ENCODE results near the gene ZBTB17. TPM values are rescaled to one million over a fixed set of nuclear protein-coding genes. Genes with fewer than 3 reads are reported as not detected.
"Not testable (repeated sequence)": the region's sequence is repeated elsewhere in the genome, so short reads cannot be mapped to it uniquely, and the experiment has no call there.

Gene ZBTB17
- total and polyA plus RNA-seq, 8 donors, result 16.2 to 106 (median 18.0) TPM

- intact Hi-C loops (cut with DNase I), result loop anchor here in 2 of 3 donors (5.0 kb wide), 2 partner anchors 44 to 49 kb away; no protein-coding TSS in a partner anchor
Measured at GRCh38 chr1:16007671-16008341, 31.9 kb upstream of the ZBTB17 start.

GRCh38 chr1:16006552-16007485, 30.9 kb upstream of the ZBTB17 start:
- intact Hi-C loops (cut with DNase I), result loop anchor here in 2 of 3 donors (5.0 kb wide), 2 partner anchors 45 to 50 kb away; no protein-coding TSS in a partner anchor
- TF ChIP-seq CTCF (IDR thresholded peaks at IDR 0.05), result no peak
- Histone ChIP-seq H3K4me3 (no peak overlapping the region), H3K27ac (no peak overlapping the region), H3K4me1 (no peaks in the 10 kb centered on the region), H3K9me3 (no peaks in the 10 kb centered on the region), H3K27me3 (no peaks in the 10 kb centered on the region), H3K36me3 (no peaks in the 10 kb centered on the region)
- DNase-seq, result peak in 1 of 6 donors; percentile 30
- no peak for ATAC-seq
- 49 to 65% methylated on average over 9 of the region's 9 CpGs for WGBS, 2 donors
- FAIRE-seq, result no peak

More at GRCh38 chr1:16007671-16008341, 31.9 kb upstream of the ZBTB17 start:
- Histone ChIP-seq H3K36me3 (no peaks in the 10 kb centered on the region), H3K9me3 (no peaks in the 10 kb centered on the region), H3K4me1 (peaks cover 0 to 2% (median 0%) of the 10 kb centered on the region in 3 donors), H3K4me3 (no peak overlapping the region), H3K27ac (no peak overlapping the region), H3K27me3 (no peaks in the 10 kb centered on the region)
- DNase-seq (peak in 1 of 6 donors; percentile 0), ATAC-seq (no peak), FAIRE-seq (no peak)
- whole genome bisulfite sequencing, 2 donors, result 68 to 78% methylated on average over 6 of the region's 6 CpGs
- no peak for TF ChIP-seq CTCF (IDR thresholded peaks at IDR 0.05)

- no peak for TF ChIP-seq CTCF (IDR thresholded peaks at IDR 0.05)
- FAIRE-seq, result no peak
- H3K4me3 ChIP-seq, result no peak overlapping the region
- no peak for ATAC-seq
- DNase-seq, result peak in 2 of 6 donors; percentile 33 to 39
- H3K36me3 ChIP-seq, result no peaks in the 10 kb centered on the region
- no peaks in the 10 kb centered on the region for H3K9me3 ChIP-seq
- no peak overlapping the region for H3K27ac ChIP-seq
- no peaks in the 10 kb centered on the region for H3K4me1 ChIP-seq
- intact Hi-C loops (cut with DNase I), result loop anchor here in 2 of 3 donors (5.0 kb wide), 2 partner anchors 46 to 51 kb away; no protein-coding TSS in a partner anchor
- WGBS, 2 donors, result 69 to 86% methylated on average over 11 of the region's 11 CpGs
- H3K27me3 ChIP-seq, result no peaks in the 10 kb centered on the region
Measured at GRCh38 chr1:16006010-16006409, 30.1 kb upstream of the ZBTB17 start.

- ATAC-seq (no peak), DNase-seq (peak in 2 of 6 donors; percentile 15 to 22), FAIRE-seq (no peak)
- Histone ChIP-seq H3K4me1 (no peaks in the 10 kb centered on the region), H3K36me3 (no peaks in the 10 kb centered on the region), H3K9me3 (no peaks in the 10 kb centered on the region), H3K27me3 (no peaks in the 10 kb centered on the region), H3K4me3 (no peak overlapping the region), H3K27ac (no peak overlapping the region)
- intact Hi-C loops (cut with DNase I), result loop anchor here in 2 of 3 donors (5.0 kb wide), 2 partner anchors 47 to 52 kb away; no protein-coding TSS in a partner anchor
- no peak for TF ChIP-seq CTCF (IDR thresholded peaks at IDR 0.05)
- WGBS, 2 donors, result 74 to 83% methylated on average over 5 of the region's 5 CpGs
Measured at GRCh38 chr1:16005597-16005996, 29.7 kb upstream of the ZBTB17 start.

- H3K9me3 ChIP-seq; H3K4me3 ChIP-seq; DNase-seq; H3K36me3 ChIP-seq; H3K4me1 ChIP-seq; ATAC-seq; H3K27me3 ChIP-seq; FAIRE-seq; H3K27ac ChIP-seq; intact Hi-C loops (cut with DNase I): not testable (repeated sequence)
- 84 to 92% methylated on average over 10 of the region's 10 CpGs for WGBS, 2 donors
Measured at GRCh38 chr1:16001274-16001673, 25.4 kb upstream of the ZBTB17 start.

Data from pancreas (tissue), 10 donors.